Cortex of kidney (tissue), 1 donor: ENCODE measurements around the gene PSG11.
"Not testable (repeated sequence)": the region's sequence is repeated elsewhere in the genome, so short reads cannot be mapped to it uniquely, and the experiment has no call there.

Experiments used
- DNase-seq: peaks from one replicate; lab custom pipeline; 2025; lab: John Stamatoyannopoulos, UW

PSG11 gene

DNA sequence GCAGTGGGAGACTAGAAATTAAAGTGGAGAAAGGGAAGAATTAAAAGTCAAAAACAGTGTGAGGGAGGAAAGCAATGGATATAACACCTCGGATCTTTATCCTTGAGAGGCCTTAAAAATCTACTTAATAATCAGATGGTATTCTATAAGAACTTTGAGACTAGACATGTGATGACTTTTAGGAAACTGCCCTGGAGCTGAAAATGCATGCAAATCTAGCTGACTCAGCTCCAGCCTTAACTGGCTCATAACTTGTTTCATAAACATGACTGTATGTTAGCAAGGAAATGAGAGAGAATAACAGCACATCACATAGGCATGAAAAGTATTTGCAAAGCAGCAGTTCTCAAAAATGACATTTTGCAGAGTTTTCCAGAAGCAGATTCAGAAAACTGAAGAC, 38.1 kb downstream of the PSG11 start:
- not testable (repeated sequence) for DNase-seq

DNA sequence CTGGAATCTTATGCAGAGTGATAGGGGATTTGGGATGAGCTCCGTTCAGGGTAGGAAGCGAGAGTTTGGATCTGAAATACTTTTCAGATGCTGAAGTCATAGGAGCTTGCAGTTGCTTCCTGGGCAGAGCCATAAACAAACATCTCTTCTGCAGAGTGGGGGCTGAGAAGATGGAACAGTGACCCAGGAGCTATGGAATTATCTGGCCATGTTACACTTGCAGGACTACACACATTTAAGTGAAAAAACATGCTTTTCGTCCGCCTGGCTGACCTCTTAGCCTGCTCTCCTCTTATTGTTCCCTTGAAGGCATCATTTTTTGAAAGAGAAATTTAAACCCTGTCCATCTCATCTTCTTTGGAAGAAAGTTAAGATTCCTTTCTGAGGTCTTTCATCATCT, 40.7 kb downstream of the PSG11 start:
- no peak for DNase-seq

DNA sequence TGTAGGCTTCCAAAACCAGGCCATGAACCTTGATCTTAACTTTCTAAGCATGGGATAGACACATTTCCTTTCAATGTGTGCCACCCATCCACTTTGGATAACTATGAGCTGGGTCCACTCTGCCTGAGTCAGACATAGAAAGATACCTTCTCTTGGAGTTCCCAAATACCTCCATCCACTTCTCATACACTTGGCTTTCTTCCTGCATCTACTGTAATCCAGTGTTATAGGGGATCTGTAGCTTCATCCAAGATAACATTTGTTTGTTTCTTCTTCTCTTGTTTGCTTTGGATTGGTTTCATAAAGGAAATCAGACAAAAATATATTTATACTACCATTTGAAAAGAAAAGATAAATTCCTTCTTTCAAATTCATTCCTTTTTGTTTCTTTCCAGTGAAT, 44.2 kb downstream of the PSG11 start:
- not testable (repeated sequence) for DNase-seq

DNA sequence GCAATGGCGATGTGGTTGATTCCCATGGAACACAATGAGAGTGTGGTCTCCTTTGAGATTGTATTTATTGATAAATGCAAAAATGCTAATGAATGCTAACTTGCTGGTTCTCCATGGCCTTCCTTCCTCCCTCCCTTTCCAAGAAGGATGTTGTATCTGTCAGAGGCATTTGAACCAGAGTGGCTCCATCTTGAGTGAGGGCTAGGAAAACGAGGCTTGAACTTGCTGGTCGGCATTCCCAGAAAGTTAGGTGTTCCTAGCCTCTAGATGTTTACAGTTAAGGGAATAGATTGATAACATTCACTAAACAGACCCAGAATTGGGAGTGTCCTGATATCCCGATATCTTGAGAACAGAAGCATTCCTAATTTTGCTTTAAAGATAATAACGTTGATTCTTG, 54.8 kb downstream of the PSG11 start:
- not testable (repeated sequence) for DNase-seq

DNA sequence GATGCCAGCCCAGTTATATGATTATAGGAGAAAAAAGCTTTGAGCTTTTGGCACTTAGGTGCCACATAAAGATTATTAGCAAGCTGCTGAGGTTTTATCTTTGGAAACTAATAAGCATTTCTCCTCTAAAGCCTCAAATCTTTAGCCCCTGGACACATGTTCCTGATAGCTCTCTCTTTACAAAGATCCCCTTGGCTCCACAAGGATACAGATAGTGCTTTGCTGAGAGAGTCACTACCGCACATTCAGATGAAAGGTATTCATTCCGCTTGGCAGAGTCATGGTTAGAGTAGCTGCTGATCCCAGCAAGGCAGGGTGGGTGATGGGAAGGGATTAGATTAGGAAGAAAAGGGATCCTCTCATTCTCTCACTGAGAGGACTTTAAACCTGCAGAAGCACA, 61.1 kb downstream of the PSG11 start:
- no peak for DNase-seq

DNA sequence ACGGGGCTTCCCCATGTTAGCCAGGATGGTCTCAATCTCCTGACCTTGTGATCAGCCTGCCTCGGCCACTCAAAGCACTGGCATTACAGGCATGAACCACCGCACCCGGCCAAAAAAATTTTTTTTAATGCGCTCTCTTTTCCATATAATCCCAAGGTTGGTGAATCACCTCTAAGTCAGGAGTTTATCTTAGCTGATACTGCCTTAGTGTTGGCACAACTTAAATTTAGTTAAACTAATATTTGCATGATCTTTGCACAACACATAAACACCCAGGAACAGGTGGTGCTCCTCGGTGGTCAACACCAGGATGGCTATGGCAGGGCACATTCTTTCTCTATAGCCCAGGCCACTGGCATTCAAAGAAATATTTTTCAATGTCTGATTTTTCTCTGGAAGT, 65.2 kb downstream of the PSG11 start:
- DNase-seq: no peak
